ENCODE data around the gene SMARCB1. TPM values are rescaled to one million over a fixed set of nuclear protein-coding genes. Genes with fewer than 3 reads are reported as not detected.

The SMARCB1 gene

Small RNAs within 50 kb of the gene (small RNA-seq; reads per million reads assigned to genes)
- not detected for gene RN7SL268P
